Pericardium fibroblast (primary cell): ENCODE measurements around the gene ZNF280C. TPM values are rescaled to one million over a fixed set of nuclear protein-coding genes. Genes with fewer than 3 reads are reported as not detected.

Experiments
- total RNA-seq: library from RNA; depleted of rRNA; stranded (reverse); fragments of >200 nt; gene quantifications from 2 replicates; pipeline ENCODE4 v1.2.3, GENCODE V29; 2015

ZNF280C gene, protein sequence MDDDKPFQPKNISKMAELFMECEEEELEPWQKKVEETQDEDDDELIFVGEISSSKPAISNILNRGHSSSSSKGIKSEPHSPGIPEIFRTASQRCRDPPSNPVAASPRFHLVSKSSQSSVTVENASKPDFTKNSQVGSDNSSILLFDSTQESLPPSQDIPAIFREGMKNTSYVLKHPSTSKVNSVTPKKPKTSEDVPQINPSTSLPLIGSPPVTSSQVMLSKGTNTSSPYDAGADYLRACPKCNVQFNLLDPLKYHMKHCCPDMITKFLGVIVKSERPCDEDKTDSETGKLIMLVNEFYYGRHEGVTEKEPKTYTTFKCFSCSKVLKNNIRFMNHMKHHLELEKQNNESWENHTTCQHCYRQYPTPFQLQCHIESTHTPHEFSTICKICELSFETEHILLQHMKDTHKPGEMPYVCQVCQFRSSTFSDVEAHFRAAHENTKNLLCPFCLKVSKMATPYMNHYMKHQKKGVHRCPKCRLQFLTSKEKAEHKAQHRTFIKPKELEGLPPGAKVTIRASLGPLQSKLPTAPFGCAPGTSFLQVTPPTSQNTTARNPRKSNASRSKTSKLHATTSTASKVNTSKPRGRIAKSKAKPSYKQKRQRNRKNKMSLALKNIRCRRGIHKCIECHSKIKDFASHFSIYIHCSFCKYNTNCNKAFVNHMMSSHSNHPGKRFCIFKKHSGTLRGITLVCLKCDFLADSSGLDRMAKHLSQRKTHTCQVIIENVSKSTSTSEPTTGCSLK
- total RNA-seq = 1.6 and 4.1 TPM in 2 replicates

GRCh38 chrX:130268449-130269170 lies at the start of gene ZNF280C:
Gene ZNF280C (minus strand): TSS chrX:130268899. CDS start chrX:130260449, 8,450 bp downstream.

DNA sequence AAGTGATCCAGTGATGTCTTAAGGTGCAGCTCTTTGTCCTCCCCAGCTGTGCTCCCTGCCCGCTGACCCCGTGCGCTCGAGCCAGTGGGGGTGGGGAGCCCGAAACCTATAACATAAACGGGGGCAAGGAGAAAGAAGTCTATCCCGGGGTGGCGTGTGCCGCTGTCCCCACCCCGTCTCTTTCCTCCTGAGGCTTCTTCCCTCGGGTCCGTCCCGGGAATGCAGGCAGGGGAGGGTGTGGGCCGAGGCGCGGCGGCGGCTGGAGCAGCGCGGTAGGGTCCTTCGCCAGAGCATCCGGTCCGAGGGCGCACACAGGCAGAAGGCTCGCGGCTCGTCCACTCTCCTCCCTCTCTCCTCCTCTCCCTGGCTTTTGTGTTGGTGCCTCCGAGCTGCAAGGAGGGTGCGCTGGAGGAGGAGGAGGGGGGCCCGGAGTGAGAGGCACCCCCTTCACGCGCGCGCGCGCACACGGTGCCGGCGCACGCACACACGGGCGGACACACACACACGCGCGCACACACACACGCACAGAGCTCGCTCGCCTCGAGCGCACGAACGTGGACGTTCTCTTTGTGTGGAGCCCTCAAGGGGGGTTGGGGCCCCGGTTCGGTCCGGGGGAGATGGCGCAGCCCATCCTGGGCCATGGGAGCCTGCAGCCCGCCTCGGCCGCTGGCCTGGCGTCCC lies 97.1 kb downstream of the ZNF280C start, which contains the start of gene RAB33A:
TSS of gene RAB33A (plus strand) at position 517 of the 681 bp plus-strand sequence. CDS start at position 618, 101 bp downstream.

GRCh38 chrX:130165703-130166502 lies 102.8 kb downstream of the ZNF280C start, which contains the start of gene AIFM1:
Gene AIFM1 (minus strand): TSS chrX:130165841. CDS start chrX:130165656, 185 bp downstream.

Other genes with a start within 250 kb of the ZNF280C start
- 16.7 and 19.9 TPM in 2 replicates for gene ELF4, start 158.4 kb downstream of the ZNF280C start, total RNA-seq
- gene AIFM1, start 103.1 kb downstream of the ZNF280C start, total RNA-seq = 10.6 and 12.4 TPM in 2 replicates
- gene RAB33A, start 96.9 kb downstream of the ZNF280C start, total RNA-seq = 3.6 and 10.6 TPM in 2 replicates
- 3.4 and 4.2 TPM in 2 replicates for gene SLC25A14, start 71.0 kb upstream of the ZNF280C start, total RNA-seq
- gene GPR119, start 116.8 kb upstream of the ZNF280C start, total RNA-seq = not detected in 2 replicates
- gene RBMX2, start 133.1 kb upstream of the ZNF280C start, total RNA-seq = 10.7 and 12.3 TPM in 2 replicates